Measurements from ENCODE around the gene TAOK3. TPM values are rescaled to one million over a fixed set of nuclear protein-coding genes. Genes with fewer than 3 reads are reported as not detected.
A peak's percentile ranks its signal among the peaks of the same experiment; 100 is the strongest.

Gene TAOK3
- total RNA-seq, 2 experiments from 2014 or later, result 51.9 to 52.2 TPM

- Mint-ChIP-seq H3K27me3 (peaks cover 5% of the 10 kb centered on the region), H3K9me3 (no peaks in the 10 kb centered on the region), H3K27ac (no peak overlapping the region), H3K36me3 (no peaks in the 10 kb centered on the region), H3K4me3 (no peak overlapping the region), H3K4me1 (peaks cover 3% of the 10 kb centered on the region)
- DNase-seq, result no peak
Observed at GRCh38 chr12:118109088-118109487, 263.6 kb downstream of the TAOK3 start.

DNA sequence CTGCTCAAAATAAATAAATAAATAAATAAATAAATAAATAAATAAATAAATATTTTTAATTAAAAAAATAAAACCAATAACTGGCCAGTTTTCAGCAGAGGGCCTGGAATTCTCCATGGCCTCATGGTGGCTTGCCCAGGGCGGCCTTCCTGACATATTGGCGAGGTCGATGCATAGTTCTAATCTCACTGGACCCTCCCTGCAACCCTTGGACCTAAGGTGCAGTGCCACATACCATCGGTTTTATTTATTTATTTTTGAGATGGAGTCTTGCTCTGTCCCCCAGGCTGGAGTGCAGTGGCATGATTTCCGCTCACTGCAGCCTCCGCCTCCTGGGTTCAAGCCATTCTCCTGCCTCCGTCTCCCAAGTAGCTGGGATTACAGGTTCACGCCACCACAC lies 265.0 kb downstream of the TAOK3 start:
- peaks cover 11% of the 10 kb centered on the region for H3K27me3 Mint-ChIP-seq
- H3K9me3 Mint-ChIP-seq, result no peaks in the 10 kb centered on the region
- DNase-seq, result no peak
- no peak overlapping the region for H3K4me3 Mint-ChIP-seq
- H3K4me1 Mint-ChIP-seq, result peaks cover 6% of the 10 kb centered on the region
- H3K27ac Mint-ChIP-seq, result no peak overlapping the region
- H3K36me3 Mint-ChIP-seq, result no peaks in the 10 kb centered on the region

GRCh38 chr12:118107011-118107410 lies 265.7 kb downstream of the TAOK3 start:
- peaks cover 18% of the 10 kb centered on the region for H3K27me3 Mint-ChIP-seq
- no peak overlapping the region for H3K4me3 Mint-ChIP-seq
- H3K9me3 Mint-ChIP-seq, result no peaks in the 10 kb centered on the region
- H3K27ac Mint-ChIP-seq, result no peak overlapping the region
- H3K4me1 Mint-ChIP-seq, result peaks cover 6% of the 10 kb centered on the region
- DNase-seq, result no peak
- no peaks in the 10 kb centered on the region for H3K36me3 Mint-ChIP-seq

DNA sequence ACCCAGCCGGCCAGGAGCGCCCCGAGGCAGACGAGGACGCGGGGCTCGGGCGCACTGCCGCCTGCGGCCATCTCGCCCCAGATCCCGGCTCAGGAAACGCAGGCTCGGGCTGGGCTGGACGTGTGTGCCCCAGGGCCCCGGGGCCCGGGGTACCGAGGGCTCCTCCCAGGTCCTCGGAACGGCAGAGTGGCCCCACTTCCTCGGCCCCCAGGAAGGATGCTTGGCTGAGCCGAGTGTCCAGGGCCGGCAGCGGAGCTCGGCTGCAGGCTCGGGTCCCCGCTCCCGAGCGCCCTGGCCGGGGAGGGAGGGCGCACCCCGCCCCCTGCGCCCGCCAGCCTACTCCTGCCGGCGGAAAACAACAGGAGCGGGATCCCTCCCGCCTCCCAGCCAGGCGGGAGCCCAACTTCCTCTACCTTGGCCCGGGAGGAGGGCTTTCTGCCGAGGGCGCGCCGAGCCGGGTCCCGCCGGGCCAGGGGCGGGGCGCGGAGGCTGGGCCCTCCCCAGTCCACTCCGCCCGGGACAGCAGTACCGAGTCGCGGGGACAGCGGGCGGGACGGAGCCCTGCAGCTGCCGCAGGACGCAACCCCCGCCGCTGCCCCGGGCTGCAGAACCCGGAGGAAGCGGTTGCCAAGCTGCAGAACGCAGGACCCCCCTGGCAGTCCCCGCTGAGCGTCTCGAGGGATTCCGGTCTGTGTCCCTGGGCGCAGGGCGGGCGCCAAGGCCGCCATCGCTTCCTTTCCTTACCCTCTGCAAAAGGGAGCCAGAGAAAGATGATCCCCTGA lies 268.9 kb downstream of the TAOK3 start, which contains the start of gene VSIG10:
TSS of gene VSIG10 (minus strand) at position 411 of the 782 bp plus-strand sequence. CDS start at position 71, 340 bp downstream.
- Mint-ChIP-seq H3K9me3 (no peaks in the 10 kb centered on the region), H3K27me3 (peaks cover 27% of the 10 kb centered on the region), H3K27ac (no peak within 1 kb of the TSS), H3K4me3 (peak within 1 kb of the TSS; percentile 82), H3K36me3 (no peaks in the 10 kb centered on the region), H3K4me1 (peaks cover 6% of the 10 kb centered on the region)
- peak; percentile 26 for DNase-seq

GRCh38 chr12:118103201-118103600 lies 269.5 kb downstream of the TAOK3 start:
- H3K4me3 Mint-ChIP-seq, result peak overlapping the region; percentile 82
- DNase-seq, result peak; percentile 6
- no peak overlapping the region for H3K27ac Mint-ChIP-seq

DNA sequence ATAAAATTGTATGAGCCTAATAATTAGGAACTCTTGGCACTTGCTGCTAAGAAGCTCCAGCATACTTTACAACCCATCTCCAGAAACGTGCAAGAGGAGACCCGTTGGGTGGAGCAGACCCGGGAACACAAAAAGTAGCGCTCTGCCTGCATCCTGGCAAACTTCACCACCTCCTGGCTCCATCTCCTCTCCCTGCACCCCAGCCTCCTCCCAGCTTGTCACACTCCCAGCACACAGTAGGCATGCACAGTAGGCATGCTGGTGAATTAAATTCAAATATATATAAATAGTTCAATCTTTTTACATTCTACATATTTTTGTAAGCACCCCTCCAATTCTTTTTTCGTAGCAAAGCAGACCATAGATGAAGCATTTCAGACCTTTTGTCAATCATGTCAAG lies 270.1 kb downstream of the TAOK3 start:
- Mint-ChIP-seq H3K36me3 (no peaks in the 10 kb centered on the region), H3K4me3 (peak overlapping the region; percentile 82), H3K4me1 (peaks cover 6% of the 10 kb centered on the region), H3K27ac (no peak overlapping the region), H3K27me3 (peaks cover 27% of the 10 kb centered on the region), H3K9me3 (no peaks in the 10 kb centered on the region)
- no peak for DNase-seq

More at GRCh38 chr12:118103201-118103600, 269.5 kb downstream of the TAOK3 start:
- no peaks in the 10 kb centered on the region for H3K36me3 Mint-ChIP-seq
- no peaks in the 10 kb centered on the region for H3K9me3 Mint-ChIP-seq
- peaks cover 27% of the 10 kb centered on the region for H3K27me3 Mint-ChIP-seq
- H3K4me1 Mint-ChIP-seq, result peaks cover 6% of the 10 kb centered on the region

DNA sequence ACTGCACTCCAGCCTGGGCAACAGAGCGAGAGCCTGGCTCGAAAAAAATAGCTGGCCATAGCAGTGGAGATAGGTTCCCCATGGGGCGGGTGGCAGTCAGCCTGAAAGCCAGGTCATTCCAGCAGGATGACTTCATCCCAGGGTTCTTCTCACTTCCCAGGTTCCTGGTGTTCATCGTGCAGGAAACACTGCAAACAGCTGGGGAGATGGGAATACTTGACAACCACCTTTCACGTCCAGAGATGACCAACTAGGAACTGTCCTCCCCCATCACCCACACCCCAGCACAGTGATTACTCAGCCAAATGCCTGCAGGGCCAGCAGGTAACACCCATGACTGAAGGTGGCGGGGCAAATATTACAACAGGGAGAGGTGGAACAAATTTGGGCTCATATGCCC lies 270.6 kb downstream of the TAOK3 start:
- Mint-ChIP-seq H3K27ac (no peak overlapping the region), H3K27me3 (peaks cover 27% of the 10 kb centered on the region), H3K4me1 (peaks cover 6% of the 10 kb centered on the region), H3K36me3 (no peaks in the 10 kb centered on the region), H3K9me3 (no peaks in the 10 kb centered on the region), H3K4me3 (no peak overlapping the region)
- DNase-seq, result no peak

DNA sequence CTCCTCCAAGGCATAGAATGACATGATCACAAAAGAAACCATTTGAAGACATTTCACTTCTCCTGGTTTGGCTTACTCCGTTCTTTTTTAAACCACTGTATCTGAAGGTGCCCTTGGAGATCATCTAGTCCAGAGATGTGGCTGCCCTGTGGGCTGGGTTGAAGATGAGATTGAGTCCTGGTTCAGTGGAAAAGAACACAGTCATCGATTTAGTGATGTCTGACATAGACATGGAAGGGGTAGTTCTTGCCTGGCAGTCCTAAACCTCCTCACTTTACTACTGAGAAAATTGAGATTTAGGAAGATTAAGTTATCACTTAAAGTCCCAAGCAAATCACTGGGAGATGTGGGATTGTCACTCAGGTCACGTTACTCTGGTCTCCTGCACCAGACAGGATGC lies 271.7 kb downstream of the TAOK3 start:
- DNase-seq, result no peak
- no peaks in the 10 kb centered on the region for H3K36me3 Mint-ChIP-seq
- no peak overlapping the region for H3K4me3 Mint-ChIP-seq
- H3K27me3 Mint-ChIP-seq, result peaks cover 27% of the 10 kb centered on the region
- H3K27ac Mint-ChIP-seq, result no peak overlapping the region
- H3K4me1 Mint-ChIP-seq, result peaks cover 6% of the 10 kb centered on the region
- no peaks in the 10 kb centered on the region for H3K9me3 Mint-ChIP-seq

Other genes with a start within 250 kb of the TAOK3 start
- 100 to 1,000 TPM; 147 to 149 TPM for gene PEBP1, start 236.8 kb downstream of the TAOK3 start, total RNA-seq
- gene SUDS3, start 3.6 kb upstream of the TAOK3 start, total RNA-seq, result 10 to 100 TPM; 19.0 to 22.3 TPM

All from activated naive CD8-positive, alpha-beta T cell treated with anti-CD3 and anti-CD28 coated beads for 36 hours (primary cell).